ENCODE data around the gene SSR2.

SSR2 gene

GRCh38 chr1:156063997-156064285 lies 43.2 kb upstream of the SSR2 start (continued):
- TF ChIP-seq, protein P1, sequence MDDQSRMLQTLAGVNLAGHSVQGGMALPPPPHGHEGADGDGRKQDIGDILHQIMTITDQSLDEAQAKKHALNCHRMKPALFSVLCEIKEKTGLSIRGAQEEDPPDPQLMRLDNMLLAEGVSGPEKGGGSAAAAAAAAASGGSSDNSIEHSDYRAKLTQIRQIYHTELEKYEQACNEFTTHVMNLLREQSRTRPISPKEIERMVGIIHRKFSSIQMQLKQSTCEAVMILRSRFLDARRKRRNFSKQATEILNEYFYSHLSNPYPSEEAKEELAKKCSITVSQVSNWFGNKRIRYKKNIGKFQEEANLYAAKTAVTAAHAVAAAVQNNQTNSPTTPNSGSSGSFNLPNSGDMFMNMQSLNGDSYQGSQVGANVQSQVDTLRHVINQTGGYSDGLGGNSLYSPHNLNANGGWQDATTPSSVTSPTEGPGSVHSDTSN (CRISPR knock-in tag; IDR thresholded peaks at IDR 0.05), result no peak
- TF ChIP-seq, protein P2, sequence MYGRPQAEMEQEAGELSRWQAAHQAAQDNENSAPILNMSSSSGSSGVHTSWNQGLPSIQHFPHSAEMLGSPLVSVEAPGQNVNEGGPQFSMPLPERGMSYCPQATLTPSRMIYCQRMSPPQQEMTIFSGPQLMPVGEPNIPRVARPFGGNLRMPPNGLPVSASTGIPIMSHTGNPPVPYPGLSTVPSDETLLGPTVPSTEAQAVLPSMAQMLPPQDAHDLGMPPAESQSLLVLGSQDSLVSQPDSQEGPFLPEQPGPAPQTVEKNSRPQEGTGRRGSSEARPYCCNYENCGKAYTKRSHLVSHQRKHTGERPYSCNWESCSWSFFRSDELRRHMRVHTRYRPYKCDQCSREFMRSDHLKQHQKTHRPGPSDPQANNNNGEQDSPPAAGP (tag by site-specific recombination; IDR thresholded peaks at IDR 0.05), result 0 out of 2 replicates have a peak, but pooled peaks have one; percentile 16
- no peak for TF ChIP-seq ZNF624 (tag by site-specific recombination; IDR thresholded peaks at IDR 0.05)

- Histone ChIP-seq H3K9me3 (ENCODE audit: control insufficient read depth, insufficient read depth, low read depth, low read length) (no peaks in the 10 kb centered on the region), H3K36me3 (ENCODE audit: control insufficient read depth in 2 of 2, insufficient read depth in 1 of 2, low read length in 2 of 2) (peaks cover 0 to 14% of the 10 kb centered on the region in 2 experiments; a peak in 1 of 3 replicates), H3K4me1 (ENCODE audit: control insufficient read depth, insufficient read depth, low read length) (peaks cover 4% of the 10 kb centered on the region; the same call in 1 of the 2 replicates), H3K4me3 (ENCODE audit: low read depth, low read length) (no peak overlapping the region), H3K27ac (ENCODE audit: extremely low read depth, low read depth, low read length) (no peak overlapping the region)
- POLR2A ChIA-PET, result interaction anchor here (0.8 kb wide), 1 partner anchor 100 kb away, joined by 3 read pairs; no protein-coding TSS in a partner anchor
- CTCF ChIA-PET, result interaction anchor here (0.7 to 1.6 kb wide), 2 partner anchors 55 to 68 kb away, joined by 4 to 6 read pairs; no protein-coding TSS in a partner anchor
- TF ChIP-seq KLF1 (tag by site-specific recombination; IDR thresholded peaks at IDR 0.05) (peak; percentile 81), ZNF121 (tag by site-specific recombination; IDR thresholded peaks at IDR 0.05) (no peak)
Observed at GRCh38 chr1:156062189-156062588, 41.4 kb upstream of the SSR2 start.

DNA sequence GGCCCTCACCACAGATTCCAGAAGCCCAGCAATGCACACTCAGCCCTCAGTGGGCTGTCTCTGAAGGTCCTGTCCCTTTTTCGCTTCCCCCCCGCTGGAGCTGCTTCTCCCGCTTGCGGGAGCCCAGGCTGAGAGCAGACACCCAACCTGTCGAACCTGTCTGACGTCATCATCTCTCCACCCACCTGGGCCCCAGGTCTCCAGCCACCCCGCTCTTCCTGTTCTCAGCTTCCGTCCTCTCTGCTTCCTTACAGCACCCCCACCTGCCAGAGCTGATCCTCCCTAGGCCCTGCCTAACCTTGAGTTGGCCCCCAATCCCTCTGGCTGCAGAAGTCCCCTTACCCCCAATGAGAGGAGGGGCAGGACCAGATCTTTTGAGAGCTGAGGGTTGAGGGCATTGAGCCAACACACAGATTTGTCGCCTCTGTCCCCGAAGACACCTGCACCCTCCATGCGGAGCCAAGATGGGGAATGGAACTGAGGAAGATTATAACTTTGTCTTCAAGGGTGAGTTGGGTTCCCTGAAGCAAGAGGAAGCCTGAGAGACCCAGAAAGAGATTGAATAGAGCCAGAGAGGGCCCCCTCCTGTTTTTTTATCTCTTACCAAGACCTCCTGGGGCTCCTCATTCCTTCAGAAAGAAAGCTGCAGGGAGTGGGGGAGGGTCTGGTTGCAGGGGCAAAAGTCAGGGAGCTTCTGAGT lies 40.3 kb upstream of the SSR2 start, which contains the start of gene RAB25:
TSS of gene RAB25 (plus strand) at position 224 of the 700 bp plus-strand sequence. CDS start at position 465, 241 bp downstream.
- peaks cover 0 to 18% of the 10 kb centered on the region in 2 experiments; a peak in 2 of 3 replicates for H3K36me3 ChIP-seq (ENCODE audit: control insufficient read depth in 2 of 2, insufficient read depth in 1 of 2, low read length in 2 of 2)
- peak within 1 kb of the TSS; percentile 1; the same call in 1 of the 2 replicates for H3K4me3 ChIP-seq (ENCODE audit: low read depth, low read length)
- POLR2A ChIA-PET, result interaction anchor here (0.5 kb wide), 1 partner anchor 156 kb away, joined by 5 read pairs; no protein-coding TSS in a partner anchor
- no peaks in the 10 kb centered on the region for H3K9me3 ChIP-seq (ENCODE audit: control insufficient read depth, insufficient read depth, low read depth, low read length)
- CTCF ChIA-PET, result interaction anchor here (0.7 to 1.2 kb wide), 5 partner anchors 22 to 210 kb away, joined by 3 to 4 read pairs (median 3); no protein-coding TSS in a partner anchor
- no peak within 1 kb of the TSS for H3K27ac ChIP-seq (ENCODE audit: extremely low read depth, low read depth, low read length)
- H3K4me1 ChIP-seq (ENCODE audit: control insufficient read depth, insufficient read depth, low read length), result peaks cover 4% of the 10 kb centered on the region; the same call in 1 of the 2 replicates
- no peak for TF ChIP-seq ZNF350 (tag by site-specific recombination; IDR thresholded peaks at IDR 0.05)
- peak; percentile 63 for TF ChIP-seq ATF2 (tag by site-specific recombination; IDR thresholded peaks at IDR 0.05; ENCODE audit: low read depth)
- TF ChIP-seq, protein P3, sequence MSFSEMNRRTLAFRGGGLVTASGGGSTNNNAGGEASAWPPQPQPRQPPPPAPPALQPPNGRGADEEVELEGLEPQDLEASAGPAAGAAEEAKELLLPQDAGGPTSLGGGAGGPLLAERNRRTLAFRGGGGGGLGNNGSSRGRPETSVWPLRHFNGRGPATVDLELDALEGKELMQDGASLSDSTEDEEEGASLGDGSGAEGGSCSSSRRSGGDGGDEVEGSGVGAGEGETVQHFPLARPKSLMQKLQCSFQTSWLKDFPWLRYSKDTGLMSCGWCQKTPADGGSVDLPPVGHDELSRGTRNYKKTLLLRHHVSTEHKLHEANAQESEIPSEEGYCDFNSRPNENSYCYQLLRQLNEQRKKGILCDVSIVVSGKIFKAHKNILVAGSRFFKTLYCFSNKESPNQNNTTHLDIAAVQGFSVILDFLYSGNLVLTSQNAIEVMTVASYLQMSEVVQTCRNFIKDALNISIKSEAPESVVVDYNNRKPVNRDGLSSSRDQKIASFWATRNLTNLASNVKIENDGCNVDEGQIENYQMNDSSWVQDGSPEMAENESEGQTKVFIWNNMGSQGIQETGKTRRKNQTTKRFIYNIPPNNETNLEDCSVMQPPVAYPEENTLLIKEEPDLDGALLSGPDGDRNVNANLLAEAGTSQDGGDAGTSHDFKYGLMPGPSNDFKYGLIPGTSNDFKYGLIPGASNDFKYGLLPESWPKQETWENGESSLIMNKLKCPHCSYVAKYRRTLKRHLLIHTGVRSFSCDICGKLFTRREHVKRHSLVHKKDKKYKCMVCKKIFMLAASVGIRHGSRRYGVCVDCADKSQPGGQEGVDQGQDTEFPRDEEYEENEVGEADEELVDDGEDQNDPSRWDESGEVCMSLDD (tag by site-specific recombination; IDR thresholded peaks at IDR 0.05), result no peak
- TF ChIP-seq GLIS1 (tag by site-specific recombination; IDR thresholded peaks at IDR 0.05), result peak; percentile 49; the same call in 1 of the 2 replicates
- TF ChIP-seq ZNF416 (tag by site-specific recombination; IDR thresholded peaks at IDR 0.05), result no peak
- peak; percentile 70; the same call in 1 of the 2 replicates for TF ChIP-seq SCRT1 (tag by site-specific recombination; IDR thresholded peaks at IDR 0.05; ENCODE audit: borderline replicate concordance)
- no peak for TF ChIP-seq KLF7 (tag by site-specific recombination; IDR thresholded peaks at IDR 0.05; ENCODE audit: borderline replicate concordance)
- peak; percentile 92 for TF ChIP-seq SCRT2 (tag by site-specific recombination; IDR thresholded peaks at IDR 0.05)
- TF ChIP-seq, protein P4, sequence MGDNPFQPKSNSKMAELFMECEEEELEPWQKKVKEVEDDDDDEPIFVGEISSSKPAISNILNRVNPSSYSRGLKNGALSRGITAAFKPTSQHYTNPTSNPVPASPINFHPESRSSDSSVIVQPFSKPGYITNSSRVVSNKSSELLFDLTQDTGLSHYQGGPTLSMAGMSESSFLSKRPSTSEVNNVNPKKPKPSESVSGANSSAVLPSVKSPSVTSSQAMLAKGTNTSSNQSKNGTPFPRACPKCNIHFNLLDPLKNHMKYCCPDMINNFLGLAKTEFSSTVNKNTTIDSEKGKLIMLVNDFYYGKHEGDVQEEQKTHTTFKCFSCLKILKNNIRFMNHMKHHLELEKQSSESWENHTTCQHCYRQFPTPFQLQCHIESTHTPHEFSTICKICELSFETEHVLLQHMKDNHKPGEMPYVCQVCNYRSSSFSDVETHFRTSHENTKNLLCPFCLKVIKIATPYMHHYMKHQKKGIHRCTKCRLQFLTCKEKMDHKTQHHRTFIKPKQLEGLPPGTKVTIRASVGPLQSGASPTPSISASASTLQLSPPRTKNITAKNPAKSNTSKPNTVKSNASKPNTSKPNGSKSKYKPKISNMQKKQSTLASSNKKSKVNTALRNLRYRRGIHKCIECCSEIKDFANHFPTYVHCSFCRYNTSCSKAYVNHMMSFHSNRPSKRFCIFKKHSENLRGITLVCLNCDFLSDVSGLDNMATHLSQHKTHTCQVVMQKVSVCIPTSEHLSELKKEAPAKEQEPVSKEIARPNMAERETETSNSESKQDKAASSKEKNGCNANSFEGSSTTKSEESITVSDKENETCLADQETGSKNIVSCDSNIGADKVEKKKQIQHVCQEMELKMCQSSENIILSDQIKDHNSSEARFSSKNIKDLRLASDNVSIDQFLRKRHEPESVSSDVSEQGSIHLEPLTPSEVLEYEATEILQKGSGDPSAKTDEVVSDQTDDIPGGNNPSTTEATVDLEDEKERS (tag by site-specific recombination; IDR thresholded peaks at IDR 0.05), result no peak
- TF ChIP-seq REPIN1 (tag by site-specific recombination; IDR thresholded peaks at IDR 0.05; ENCODE audit: low read depth), result no peak
- TF ChIP-seq ZIC2 (tag by site-specific recombination; IDR thresholded peaks at IDR 0.05), result peak; percentile 39; the same call in 1 of the 2 replicates

Data from HEK293 (cell line).